K562 (cell line): ENCODE data around the gene MYO6. TPM values are rescaled to one million over a fixed set of nuclear protein-coding genes. Genes with fewer than 3 reads are reported as not detected.
A peak's percentile ranks its signal among the peaks of the same experiment; 100 is the strongest.

ENCODE experiments used
- BRD9 ChIP-seq: fragments of 450-650 bp; IDR thresholded peaks from 2 replicates; pipeline ENCODE4 v1.6.1; 2018; ENCODE audit warnings: low read depth; ENCODE audit not compliant: partially characterized antibody
- CBFA2T3 ChIP-seq: fragments of 450-650 bp; IDR thresholded peaks from 2 replicates; pipeline ENCODE4 v1.6.1; 2017
- CEBPG ChIP-seq, 3 experiments: fragments of 200-800 bp in 1 of 3; sonication (Bioruptor generic) in 1 of 3; sonication (generic) in 1 of 3; formaldehyde crosslinking in 1 of 3; IDR thresholded peaks in 2 of 3; conservative IDR thresholded peaks in 1 of 3; 2 replicates each; pipeline versions ENCODE4 v1.6.1 to v1.8.0; 2016 to 2022; ENCODE audit warnings: missing compliant biosample characterization in 2 of 3, missing genetic modification characterization in 2 of 3, mild to moderate bottlenecking in 1 of 3, missing genetic modification reagents in 1 of 3
- CTBP1 ChIP-seq: fragments of 450-650 bp; IDR thresholded peaks from 2 replicates; pipeline ENCODE4 v1.6.1; 2016; ENCODE audit warnings: borderline replicate concordance
- EHMT2 ChIP-seq: fragments of 450-650 bp; IDR thresholded peaks from 2 replicates; pipeline ENCODE4 v1.6.1; 2018; ENCODE audit warnings: antibody characterized with exemption
- HNRNPUL1 ChIP-seq: fragments of 200-400 bp; formaldehyde crosslinking; IDR thresholded peaks from 2 replicates; pipeline ENCODE4 v1.6.1; 2017; ENCODE audit warnings: low read length
- MEIS2 ChIP-seq: fragments of 450-650 bp; IDR thresholded peaks from 2 replicates; pipeline ENCODE4 v1.6.1; 2014; ENCODE audit warnings: mild to moderate bottlenecking; ENCODE audit not compliant: partially characterized antibody
- POLR2AphosphoS5 ChIP-seq: IDR thresholded peaks from 2 replicates; pipeline ENCODE4 v1.6.1; 2011; ENCODE audit warnings: mild to moderate bottlenecking, low read depth, low read length, moderate library complexity; ENCODE audit not compliant: control insufficient read depth, insufficient read depth
- TAF7 ChIP-seq: fragments of 450-650 bp; IDR thresholded peaks from 2 replicates; pipeline ENCODE4 v1.6.1; 2016; ENCODE audit warnings: missing genetic modification characterization, missing compliant biosample characterization
- TEAD4 ChIP-seq, 2 experiments: sonication (generic) in 1 of 2; formaldehyde crosslinking in 1 of 2; IDR thresholded peaks; 2 replicates each; pipeline versions ENCODE4 v1.6.1 to v1.8.0; 2012 to 2022; ENCODE audit warnings: borderline replicate concordance in 1 of 2, inconsistent platforms in 1 of 2, low read length in 1 of 2, mild to moderate bottlenecking in 1 of 2, missing genetic modification reagents in 1 of 2
- ZBTB43 ChIP-seq: sonication (generic); formaldehyde crosslinking; IDR thresholded peaks from 2 replicates; pipeline ENCODE4 v1.8.0; 2023; ENCODE audit warnings: mild to moderate bottlenecking, missing genetic modification reagents
- ZNF507 ChIP-seq: conservative IDR thresholded peaks from 2 replicates; pipeline ENCODE4 v1.6.1; 2017; ENCODE audit warnings: missing genetic modification characterization, missing compliant biosample characterization
- ZSCAN32 ChIP-seq: fragments of 450-650 bp; formaldehyde crosslinking; IDR thresholded peaks from 2 replicates; pipeline ENCODE4 v1.4.0; 2020; ENCODE audit warnings: mild to moderate bottlenecking, moderate library complexity
- polyA plus RNA-seq, 8 experiments: library from polyadenylated mRNA; depleted of rRNA in 4 of 8; stranded (reverse) in 5 of 8; unstranded in 3 of 8; fragments of >200 nt; fragmentation: Nextera tagmentation in 2 of 8; fragmentation: Illumina TruSeq in 1 of 8; extraction: Ambion mirVana in 2 of 8; extraction: Trizol in 1 of 8; gene quantifications; 2 replicates each; pipeline versions ENCODE4 v1.2.1 to v1.2.3, GENCODE V29; 2011 to 2014; ENCODE audit warnings: inconsistent platforms in 1 of 8, missing spikeins in 1 of 8
- total RNA-seq, 7 experiments: library from RNA; depleted of rRNA in 6 of 7; stranded (reverse); fragments of >200 nt in 6 of 7; fragmentation: Illumina TruSeq in 2 of 7; extraction: Trizol in 2 of 7; gene quantifications; 2 replicates each; pipeline versions ENCODE4 v1.2.1 to v1.2.3, GENCODE V29; 2011 to 2021; ENCODE audit warnings: low replicate concordance in 1 of 7

The MYO6 gene
- total and polyA plus RNA-seq, 9 of the 15 experiments (the other 6 are each of a cell fraction or from before 2014, with no cell fraction given): 1.3 to 5.5 (median 2.7) TPM

DNA sequence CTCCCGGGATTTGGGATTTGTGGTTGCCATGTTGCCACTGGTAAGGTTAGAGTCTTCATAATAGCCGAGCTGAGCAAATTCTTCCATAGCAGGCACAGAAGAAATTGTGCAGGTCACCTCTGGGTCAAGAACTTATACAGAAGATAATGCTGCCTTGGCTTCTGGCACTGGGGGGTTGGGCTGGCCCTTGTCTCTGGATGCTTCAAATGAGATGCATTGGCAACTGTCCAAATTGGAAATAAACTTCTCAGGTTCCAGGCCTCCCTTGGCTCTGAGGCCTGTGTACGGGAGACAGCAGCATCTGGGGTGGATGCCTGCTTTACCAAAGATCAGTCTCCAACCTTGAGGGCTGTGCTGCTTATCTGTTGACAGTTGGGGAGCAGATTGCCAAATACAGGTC, 26.2 kb downstream of the MYO6 start (continued):
- TF ChIP-seq CTBP1: peak; percentile 66; the same call in 1 of the 2 replicates
- TF ChIP-seq BRD9: no peak
- TF ChIP-seq ZBTB43 (CRISPR knock-in tag): no peak
- TF ChIP-seq EHMT2: no peak
- TF ChIP-seq CBFA2T3: peak; percentile 63
- no peak for TF ChIP-seq HNRNPUL1
- 0 out of 2 replicates have a peak, but pooled peaks have one; percentile 23 for TF ChIP-seq POLR2AphosphoS5
- 0 out of 2 replicates have a peak, but pooled peaks have one; percentile 20 for TF ChIP-seq CEBPG (CRISPR knock-in tag; IDR thresholded peaks at IDR 0.05)
- TF ChIP-seq CEBPG (tag; conservative IDR thresholded peaks at IDR 0.05 in 1 of 2, IDR thresholded peaks at IDR 0.05 in 1 of 2): no peak
- TF ChIP-seq ZNF507: no peak
- TF ChIP-seq TAF7 (tag): no peak
- TF ChIP-seq ZSCAN32 (CRISPR knock-in tag): no peak
- TF ChIP-seq MEIS2: peak; percentile 10
- peak; percentile 18; the same call in 1 of the 2 replicates for TF ChIP-seq TEAD4 (IDR thresholded peaks at IDR 0.05; ENCODE audit: low read length)
- no peak for TF ChIP-seq TEAD4 (CRISPR knock-in tag; IDR thresholded peaks at IDR 0.05; ENCODE audit: borderline replicate concordance)
